Activated CD8-positive, alpha-beta memory T cell treated with anti-CD3 and anti-CD28 coated beads for 24 hours (primary cell): Measurements from ENCODE around the gene SCARB1.

ENCODE experiments used
- DNase-seq: peaks from one replicate; pipeline ENCODE4 v3.0.0-alpha.2; 2020

SCARB1 gene

GRCh38 chr12:124790650-124791400 is 72.8 kb downstream of the SCARB1 start:
- DNase-seq: no peak

GRCh38 chr12:124788936-124789555 is 74.6 kb downstream of the SCARB1 start:
- DNase-seq: no peak

- DNase-seq: no peak
Observed at GRCh38 chr12:124786061-124786964, 77.4 kb downstream of the SCARB1 start.

- DNase-seq: no peak
Observed at GRCh38 chr12:124784871-124785572, 78.6 kb downstream of the SCARB1 start.

- DNase-seq: no peak
Observed at GRCh38 chr12:124783087-124783486, 80.6 kb downstream of the SCARB1 start.

- DNase-seq: no peak
Observed at GRCh38 chr12:124782132-124782531, 81.5 kb downstream of the SCARB1 start.

GRCh38 chr12:124780752-124781685 is 82.6 kb downstream of the SCARB1 start:
- no peak for DNase-seq

- DNase-seq: no peak
Observed at GRCh38 chr12:124780336-124780735, 83.3 kb downstream of the SCARB1 start.

- DNase-seq: no peak
Observed at GRCh38 chr12:124779161-124780141, 84.2 kb downstream of the SCARB1 start.

GRCh38 chr12:124778411-124778810 is 85.3 kb downstream of the SCARB1 start:
- no peak for DNase-seq

- no peak for DNase-seq
Observed at GRCh38 chr12:124777399-124778372, 86.0 kb downstream of the SCARB1 start.

GRCh38 chr12:124776125-124776513 is 87.5 kb downstream of the SCARB1 start:
- DNase-seq: no peak

- peak; percentile 85 for DNase-seq
Observed at GRCh38 chr12:124774462-124775167, 89.0 kb downstream of the SCARB1 start.

- DNase-seq: peak; percentile 78
Observed at GRCh38 chr12:124774054-124774461, 89.6 kb downstream of the SCARB1 start.

- no peak for DNase-seq
Observed at GRCh38 chr12:124772289-124773170, 91.1 kb downstream of the SCARB1 start.

- peak; percentile 97 for DNase-seq
Observed at GRCh38 chr12:124771462-124772288, 92.0 kb downstream of the SCARB1 start.
